Endothelial cell of umbilical vein (primary cell): ENCODE results near the gene GCM1. TPM values are rescaled to one million over a fixed set of nuclear protein-coding genes. Genes with fewer than 3 reads are reported as not detected.

Experiments used
- BruUV-seq: library from RNA; stranded (reverse); fragments of 400-500 nt; replicated peaks from 2 replicates; lab custom pipeline; 2021; lab: Mats Ljungman, UMichigan
- CTCF ChIA-PET: fragments of 300-600, 350-600 bp; sonication (Branson Sonifier 250); formaldehyde crosslinking; loops from one replicate; lab custom pipeline; 2021; ENCODE audit warnings: antibody characterized with exemption, inconsistent platforms; lab: Charles Lee
- POLR2A ChIA-PET: fragments of 300-600, 350-600 bp; sonication (Branson Sonifier 250); formaldehyde crosslinking; loops from one replicate; lab custom pipeline; 2021; ENCODE audit warnings: antibody characterized with exemption, inconsistent platforms; lab: Charles Lee
- DNase-seq: peaks from one replicate; pipeline ENCODE4 v3.0.0-alpha.2; 2011; ENCODE audit warnings: low read depth, low spot score
- FAIRE-seq: peaks from 2 replicates; lab custom pipeline; 2011; peaks lifted over from hg19 to GRCh38; lab: Jason Lieb, UNC
- H2AFZ ChIP-seq: 2 replicates; pipeline ENCODE4 v1.6.0; 2012; ENCODE audit warnings: low read depth, low read length, control low read depth, inconsistent platforms
- H3K27ac ChIP-seq: 2 replicates; pipeline ENCODE4 v1.5.1; 2011; ENCODE audit warnings: low read depth, mild to moderate bottlenecking, control low read depth, low read length, moderate library complexity; ENCODE audit not compliant: insufficient read depth
- H3K27me3 ChIP-seq, 2 experiments: 2 replicates each; pipeline versions ENCODE4 v1.6.0 to v1.6.1; 2011; ENCODE audit warnings: low read length in 2 of 2, mixed read lengths in 1 of 2; ENCODE audit not compliant: control insufficient read depth in 2 of 2, insufficient read depth in 2 of 2
- H3K36me3 ChIP-seq, 2 experiments: 2 replicates in 1 of 2; 3 replicates in 1 of 2; pipeline ENCODE4 v1.5.1; 2011; ENCODE audit warnings: low read length in 2 of 2, mild to moderate bottlenecking in 1 of 2, moderate library complexity in 1 of 2; ENCODE audit not compliant: control insufficient read depth in 2 of 2, insufficient read depth in 2 of 2; ENCODE audit errors: extremely low read depth in 1 of 2
- H3K4me1 ChIP-seq: 3 replicates; pipeline ENCODE4 v1.5.1; 2011; ENCODE audit warnings: mild to moderate bottlenecking, low read length; ENCODE audit not compliant: control insufficient read depth, insufficient read depth; ENCODE audit errors: extremely low read depth
- H3K4me2 ChIP-seq: 2 replicates; pipeline ENCODE4 v1.6.1; 2011; ENCODE audit warnings: low read length, control low read depth, mixed read lengths; ENCODE audit not compliant: insufficient read depth
- H3K4me3 ChIP-seq, 3 experiments: fragments of 200-600 bp in 1 of 3; sonication (generic), shearing (Covaris generic) in 1 of 3; replicated peaks in 1 of 3; 2 replicates each; pipeline ENCODE4 v1.5.1; 2011 to 2016; ENCODE audit warnings: control low read depth in 3 of 3, low read length in 3 of 3, mild to moderate bottlenecking in 2 of 3, inconsistent platforms in 1 of 3, low read depth in 1 of 3, moderate library complexity in 1 of 3; ENCODE audit not compliant: insufficient read depth in 1 of 3
- H3K79me2 ChIP-seq: 2 replicates; pipeline ENCODE4 v1.6.0; 2012; ENCODE audit warnings: low read length, inconsistent platforms; ENCODE audit not compliant: control insufficient read depth, insufficient read depth
- H3K9ac ChIP-seq: replicated peaks from 2 replicates; pipeline ENCODE3; 2011; ENCODE audit warnings: low read length, control low read depth; ENCODE audit not compliant: insufficient read depth; ENCODE audit errors: extremely low read depth
- H3K9me1 ChIP-seq: replicated peaks from 3 replicates; pipeline ENCODE4 v1.6.0; 2011; ENCODE audit warnings: mild to moderate bottlenecking, low read length; ENCODE audit not compliant: control insufficient read depth, insufficient read depth; ENCODE audit errors: extremely low read depth
- H3K9me3 ChIP-seq: replicated peaks from 2 replicates; pipeline ENCODE4 v1.5.1; 2012; ENCODE audit warnings: low read length, inconsistent platforms; ENCODE audit not compliant: control insufficient read depth, insufficient read depth
- H4K20me1 ChIP-seq: replicated peaks from 2 replicates; pipeline ENCODE3; 2011; ENCODE audit warnings: mild to moderate bottlenecking, low read length; ENCODE audit not compliant: control insufficient read depth, insufficient read depth; ENCODE audit errors: extremely low read depth
- CTCF ChIP-seq, 2 donors: IDR thresholded peaks; 1 replicate in 1 of 2; 2 replicates in 1 of 2; pipeline ENCODE4 v1.5.1; 2011; ENCODE audit warnings: low read length in 2 of 2, mild to moderate bottlenecking in 2 of 2, moderate library complexity in 2 of 2, control low read depth in 1 of 2, inconsistent platforms in 1 of 2, low read depth in 1 of 2; ENCODE audit not compliant: insufficient read depth in 1 of 2; ENCODE audit errors: extremely low read depth in 1 of 2
- EZH2 ChIP-seq: IDR thresholded peaks from 2 replicates; pipeline ENCODE4 v1.6.1; 2012; ENCODE audit warnings: borderline replicate concordance, low read depth, mild to moderate bottlenecking, moderate library complexity, low read length, inconsistent platforms; ENCODE audit not compliant: severe bottlenecking
- FOS ChIP-seq: IDR thresholded peaks from 2 replicates; pipeline ENCODE4 v1.6.1; 2011; ENCODE audit warnings: mild to moderate bottlenecking, low read length, moderate library complexity, borderline replicate concordance; ENCODE audit not compliant: insufficient read depth
- GATA2 ChIP-seq: IDR thresholded peaks from 2 replicates; pipeline ENCODE4 v1.7.0; 2011; ENCODE audit warnings: low read depth, mild to moderate bottlenecking, moderate library complexity, mixed read lengths, low read length; ENCODE audit not compliant: insufficient read length, insufficient read depth
- JUN ChIP-seq: IDR thresholded peaks from 2 replicates; pipeline ENCODE4 v1.6.1; 2011; ENCODE audit warnings: borderline replicate concordance, low read depth; ENCODE audit not compliant: insufficient read length, insufficient read depth
- MAX ChIP-seq: IDR thresholded peaks from 2 replicates; pipeline ENCODE4 v1.6.1; 2011; ENCODE audit not compliant: insufficient read depth, insufficient read length
- MYC ChIP-seq: IDR thresholded peaks from one replicate; pipeline ENCODE4 v1.6.1; 2011; ENCODE audit warnings: mild to moderate bottlenecking, low read depth, low read length
- POLR2A ChIP-seq: IDR thresholded peaks from 2 replicates; pipeline ENCODE4 v1.6.1; 2012; ENCODE audit warnings: low read depth, mild to moderate bottlenecking, control low read depth, low read length
- POLR2AphosphoS5 ChIP-seq: IDR thresholded peaks from 2 replicates; pipeline ENCODE4 v1.6.1; 2012; ENCODE audit warnings: low read depth, mild to moderate bottlenecking, control low read depth, low read length, moderate library complexity; ENCODE audit not compliant: insufficient read depth
- dilution Hi-C: fragments of 300-500 bp; cut with MboI; formaldehyde crosslinking; loops from one replicate; pipeline ENCODE4 v1.15.0; 2019; ENCODE audit warnings: low sequenced_read_pairs; ENCODE audit not compliant: extremely low pct_ligation_motif_present
- intact Hi-C: fragments of 100-400 bp; cut with micrococcal nuclease; formaldehyde crosslinking; loops from one replicate; pipeline ENCODE4 v1.10.0; 2022
- polyA plus RNA-seq, 4 experiments: library from polyadenylated mRNA; depleted of rRNA in 3 of 4; stranded (reverse) in 3 of 4; unstranded in 1 of 4; fragments of >200 nt; gene quantifications; 2 replicates each; pipeline versions ENCODE4 v1.2.1 to v1.2.3, GENCODE V29; 2011 to 2012; ENCODE audit warnings: missing spikeins in 1 of 4
- total RNA-seq: library from RNA; stranded (reverse); gene quantifications from 2 replicates; pipeline ENCODE4 v1.2.3, GENCODE V29; 2021

The GCM1 gene
- total and polyA plus RNA-seq, 2 donors (not counting 3 experiments of a cell fraction or from before 2014, with no cell fraction given) = not detected

DNA sequence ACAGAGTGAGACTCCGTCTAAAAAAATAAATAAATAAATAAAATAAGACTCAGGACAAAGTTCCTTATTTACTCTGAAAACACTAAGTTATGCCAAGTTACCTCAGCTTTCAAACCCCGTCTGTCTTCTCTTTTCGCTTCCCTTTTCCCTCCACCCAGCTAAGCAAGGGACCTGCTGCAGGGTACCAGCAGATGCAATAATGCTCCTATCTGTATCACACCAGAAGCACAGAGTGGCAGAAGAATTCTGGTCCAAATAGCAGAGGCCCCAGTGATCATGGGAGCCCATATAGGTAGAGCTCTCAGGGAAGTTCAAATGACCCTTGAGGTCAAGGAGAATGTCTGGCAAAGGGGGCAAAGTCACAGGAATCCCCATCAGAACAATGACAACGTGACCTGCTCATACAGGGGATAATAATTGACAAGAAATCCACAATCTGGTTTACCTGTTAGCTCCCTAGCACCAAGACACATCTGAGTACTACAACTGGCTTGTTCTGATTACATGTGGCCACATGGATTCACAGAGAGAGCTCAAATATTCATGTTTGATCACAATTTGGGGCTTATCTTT lies 8.7 kb downstream of the GCM1 start:
- TF ChIP-seq GATA2 (no peak), CTCF (IDR thresholded peaks at IDR 0.05; ENCODE audit: extremely low read depth in 1 of 2, insufficient read depth in 1 of 2, low read depth in 1 of 2, low read length in 2 of 2) (no peak), POLR2AphosphoS5 (no peak), JUN (no peak), EZH2 (no peak), MAX (no peak), MYC (no peak), POLR2A (no peak), FOS (no peak)
- no peak overlapping the region for H3K4me3 ChIP-seq
- H3K79me2 ChIP-seq = no peaks in the 10 kb centered on the region
- no peak overlapping the region for H3K9ac ChIP-seq
- POLR2A ChIA-PET = no interaction called here
- no TSS peak for BruUV-seq
- dilution Hi-C loops (no loop called here), intact Hi-C loops (no loop called here)
- no peaks in the 10 kb centered on the region for H3K36me3 ChIP-seq
- no peak overlapping the region for H3K27ac ChIP-seq
- CTCF ChIA-PET = interaction anchor here (1.3 kb wide), 2 partner anchors 31 to 299 kb away, joined by 3 read pairs; no protein-coding TSS in a partner anchor
- no peaks in the 10 kb centered on the region for H3K9me3 ChIP-seq
- FAIRE-seq (no peak), DNase-seq (no peak)
- H2AFZ ChIP-seq = no peak overlapping the region
- no peaks in the 10 kb centered on the region for H3K9me1 ChIP-seq
- H3K27me3 ChIP-seq = peaks cover 0 to 1% of the 10 kb centered on the region in 2 experiments
- no peaks in the 10 kb centered on the region for H4K20me1 ChIP-seq
- no peak overlapping the region for H3K4me2 ChIP-seq
- no peaks in the 10 kb centered on the region for H3K4me1 ChIP-seq
